Embryonic facial prominence (tissue), 1 donor: ENCODE results near the gene MAP4.
"Not testable (repeated sequence)": the region's sequence is repeated elsewhere in the genome, so short reads cannot be mapped to it uniquely, and the experiment has no call there.

Source experiments
- DNase-seq: peaks from one replicate; pipeline ENCODE4 v3.0.0-alpha.2; 2016; ENCODE audit errors: extremely low spot score

MAP4 gene, protein sequence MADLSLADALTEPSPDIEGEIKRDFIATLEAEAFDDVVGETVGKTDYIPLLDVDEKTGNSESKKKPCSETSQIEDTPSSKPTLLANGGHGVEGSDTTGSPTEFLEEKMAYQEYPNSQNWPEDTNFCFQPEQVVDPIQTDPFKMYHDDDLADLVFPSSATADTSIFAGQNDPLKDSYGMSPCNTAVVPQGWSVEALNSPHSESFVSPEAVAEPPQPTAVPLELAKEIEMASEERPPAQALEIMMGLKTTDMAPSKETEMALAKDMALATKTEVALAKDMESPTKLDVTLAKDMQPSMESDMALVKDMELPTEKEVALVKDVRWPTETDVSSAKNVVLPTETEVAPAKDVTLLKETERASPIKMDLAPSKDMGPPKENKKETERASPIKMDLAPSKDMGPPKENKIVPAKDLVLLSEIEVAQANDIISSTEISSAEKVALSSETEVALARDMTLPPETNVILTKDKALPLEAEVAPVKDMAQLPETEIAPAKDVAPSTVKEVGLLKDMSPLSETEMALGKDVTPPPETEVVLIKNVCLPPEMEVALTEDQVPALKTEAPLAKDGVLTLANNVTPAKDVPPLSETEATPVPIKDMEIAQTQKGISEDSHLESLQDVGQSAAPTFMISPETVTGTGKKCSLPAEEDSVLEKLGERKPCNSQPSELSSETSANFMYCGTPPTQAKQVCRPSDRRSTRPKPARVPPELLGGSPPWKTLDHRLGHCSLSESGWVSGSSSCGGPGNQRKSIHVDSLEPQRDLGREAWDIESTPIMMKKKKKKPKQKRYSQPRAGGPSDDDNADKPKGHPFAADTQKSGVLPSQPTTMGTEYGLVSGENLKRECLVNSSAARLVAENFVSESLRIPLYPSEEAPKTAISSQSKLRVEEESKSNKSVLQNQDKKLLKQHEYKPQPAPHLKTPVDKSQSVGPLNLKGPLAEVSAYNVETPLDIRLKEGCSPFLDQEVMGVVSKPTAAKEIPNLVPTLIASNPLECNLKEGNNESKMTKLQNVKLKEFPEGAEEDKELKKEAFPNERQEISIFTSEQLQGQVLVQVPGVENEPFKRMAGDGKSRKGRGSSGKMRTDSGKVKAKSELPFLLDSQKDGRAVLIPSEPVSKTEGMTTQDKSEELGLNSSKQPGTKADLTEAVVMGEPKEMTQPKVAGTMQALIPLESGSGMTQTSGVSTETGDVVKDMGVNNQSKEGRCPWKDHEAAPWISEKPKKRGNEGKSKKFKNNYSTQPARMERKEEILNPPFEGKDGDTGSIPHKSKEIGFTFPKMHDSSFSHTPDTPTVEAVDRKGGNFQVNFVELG (N-terminal part only)

DNA sequence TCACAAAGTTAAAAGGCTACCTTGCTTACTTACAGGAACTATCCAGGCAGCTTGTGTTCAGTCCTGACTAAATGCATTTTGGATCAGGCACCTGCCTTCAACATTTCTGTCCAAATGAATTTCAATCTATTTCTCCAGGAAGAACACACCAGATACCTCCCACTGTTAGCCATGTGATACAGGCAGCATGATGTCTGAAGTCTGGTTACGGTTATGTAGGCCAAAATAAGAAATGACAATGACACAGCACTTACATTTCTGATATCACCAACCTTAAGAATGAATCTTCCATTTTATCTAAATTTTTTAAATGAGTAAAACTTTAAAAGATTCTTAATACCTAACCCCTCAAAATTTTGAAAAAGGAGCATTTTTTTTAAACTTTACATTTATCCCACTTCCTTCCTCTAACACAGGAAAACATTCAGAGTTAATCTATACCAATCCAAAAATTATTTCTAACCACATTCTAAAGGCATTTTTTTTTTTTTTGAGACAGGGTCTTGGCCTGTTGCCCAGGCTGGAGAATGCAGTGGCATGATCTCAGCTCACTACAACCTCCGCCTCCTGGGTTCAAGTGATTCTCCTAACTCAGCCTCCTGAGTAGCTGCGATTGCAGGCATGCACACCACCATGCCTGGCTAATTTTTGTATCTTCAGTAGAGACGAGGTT, at the start of gene MAP4:
Gene MAP4 (minus strand): TSS at position 116 of the 673 bp plus-strand sequence. CDS start 17,556 bp downstream, outside the sequence.
- no peak for DNase-seq

DNA sequence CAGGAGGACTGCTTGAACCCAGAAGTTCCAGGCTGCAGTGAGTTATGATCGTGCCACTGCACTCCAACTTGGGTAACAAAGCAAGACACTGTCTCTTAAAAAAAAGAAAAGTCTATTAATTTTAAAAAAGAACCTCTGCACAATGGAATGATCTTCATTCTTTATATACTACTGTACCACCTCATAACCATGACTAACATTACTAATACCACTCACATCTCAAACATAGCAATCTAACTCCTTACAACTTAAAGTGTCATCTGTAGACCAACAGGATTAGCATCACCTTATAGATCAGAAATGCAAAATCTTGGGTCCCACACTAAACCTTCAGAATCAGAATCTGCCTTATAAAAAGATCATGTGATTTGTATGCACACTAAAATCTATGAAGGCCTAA, 48.8 kb upstream of the MAP4 start:
- DNase-seq: no peak

DNA sequence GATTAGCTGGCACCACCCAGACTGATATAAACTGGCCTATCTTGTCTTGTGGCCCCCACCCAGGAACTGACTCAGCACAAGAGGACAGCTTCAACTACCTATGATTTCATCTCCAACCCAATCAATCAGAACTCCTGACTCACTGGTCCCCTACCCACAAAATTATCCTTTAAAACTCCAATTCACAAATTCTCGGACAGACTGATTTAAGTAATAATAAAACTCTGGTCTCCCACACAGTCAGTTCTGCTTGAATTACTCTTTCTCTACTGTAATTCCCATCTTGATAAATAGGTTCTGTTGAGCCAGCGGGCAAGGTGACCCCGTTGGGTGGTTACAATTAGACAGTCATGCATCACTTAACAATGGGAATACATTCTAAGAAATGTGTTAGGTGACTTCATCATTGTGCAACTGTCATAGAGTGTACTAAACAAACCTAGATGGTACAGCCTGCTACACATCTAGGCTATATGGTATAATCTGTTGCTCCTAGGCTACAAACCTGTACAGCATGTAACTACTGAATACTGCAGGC, 48.1 kb upstream of the MAP4 start:
- DNase-seq: no peak

DNA sequence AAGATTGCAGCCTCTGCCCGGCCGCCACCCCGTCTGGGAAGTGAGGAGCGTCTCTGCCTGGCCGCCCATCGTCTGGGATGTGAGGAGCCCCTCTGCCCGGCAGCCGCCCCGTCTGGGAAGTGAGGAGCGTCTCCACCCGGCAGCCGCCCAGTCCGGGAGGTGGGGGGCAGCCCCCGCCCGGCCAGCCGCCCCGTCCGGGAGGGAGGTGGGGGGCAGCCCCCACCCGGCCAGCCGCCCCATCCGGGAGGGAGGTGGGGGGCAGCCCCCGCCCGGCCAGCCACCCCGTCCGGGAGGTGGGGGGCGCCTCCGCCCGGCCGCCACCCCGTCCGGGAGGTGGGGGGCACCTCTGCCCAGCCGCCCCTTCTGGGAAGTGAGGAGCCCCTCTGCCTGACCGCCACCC, 45.4 kb upstream of the MAP4 start:
- not testable (repeated sequence) for DNase-seq

DNA sequence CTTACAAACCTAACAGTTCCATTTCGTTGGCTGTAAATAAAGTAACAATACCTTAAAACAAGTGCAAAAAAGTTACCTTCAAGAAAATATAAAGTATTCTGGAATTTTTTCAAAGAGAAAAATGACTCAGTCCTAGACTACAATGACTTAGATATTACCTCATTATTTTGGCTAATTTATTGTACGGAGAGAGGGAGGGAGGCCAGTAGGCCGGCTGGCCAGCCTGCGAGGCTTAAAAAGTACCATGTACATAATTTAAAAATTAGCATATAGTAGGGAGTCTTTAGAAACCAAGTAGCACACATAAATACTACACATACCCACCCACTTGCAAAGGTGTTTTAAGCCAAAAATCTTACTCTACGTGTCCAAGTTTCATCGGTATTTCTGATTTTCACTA, 41.9 kb upstream of the MAP4 start:
- no peak for DNase-seq

DNA sequence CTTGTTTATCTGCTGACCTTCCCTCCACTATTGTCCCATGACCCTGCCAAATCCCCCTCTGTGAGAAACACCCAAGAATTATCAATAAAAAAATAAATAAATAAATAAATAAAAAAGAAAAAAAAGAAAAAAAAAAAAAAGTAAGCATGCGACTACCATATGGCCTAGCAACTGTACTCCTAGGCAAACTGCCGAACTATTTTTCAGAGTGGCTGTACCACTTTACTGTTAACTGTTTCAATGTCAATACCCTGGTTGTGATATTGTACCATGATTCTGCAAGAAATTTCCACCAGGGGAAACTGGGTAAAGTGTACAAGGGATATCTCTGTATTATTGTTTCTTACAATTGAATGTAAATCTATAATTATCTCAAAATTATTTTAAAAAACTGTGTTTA, 41.3 kb upstream of the MAP4 start:
- no peak for DNase-seq

DNA sequence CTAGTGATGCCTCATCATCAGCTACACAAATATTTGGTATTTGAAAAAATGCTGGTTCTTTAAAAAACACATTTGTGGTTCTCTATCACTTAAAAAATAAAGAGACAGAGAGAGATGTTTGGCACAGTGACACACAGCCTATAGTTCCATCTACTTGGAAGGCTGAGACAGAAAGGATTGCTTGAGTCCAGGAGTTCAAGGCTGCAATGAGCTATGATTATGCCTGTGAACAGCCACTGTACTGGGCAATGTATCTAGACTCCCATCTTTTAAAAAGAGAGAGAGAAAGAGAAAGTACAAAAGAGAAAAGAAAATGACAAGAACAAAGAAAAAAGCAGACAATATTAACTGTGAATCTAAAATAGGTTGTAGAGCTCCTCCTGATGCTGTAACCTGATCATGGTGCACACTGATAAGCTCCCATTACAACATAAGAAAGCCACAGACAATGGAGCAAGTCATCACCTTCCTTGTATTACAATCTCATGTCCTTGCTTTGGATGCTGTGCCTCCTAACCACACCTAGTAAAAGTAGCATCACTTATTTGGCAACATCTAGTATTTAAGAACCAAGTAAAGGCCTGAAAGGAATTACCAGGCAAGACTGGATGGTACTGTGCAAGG, 31.7 kb upstream of the MAP4 start:
- DNase-seq: no peak

DNA sequence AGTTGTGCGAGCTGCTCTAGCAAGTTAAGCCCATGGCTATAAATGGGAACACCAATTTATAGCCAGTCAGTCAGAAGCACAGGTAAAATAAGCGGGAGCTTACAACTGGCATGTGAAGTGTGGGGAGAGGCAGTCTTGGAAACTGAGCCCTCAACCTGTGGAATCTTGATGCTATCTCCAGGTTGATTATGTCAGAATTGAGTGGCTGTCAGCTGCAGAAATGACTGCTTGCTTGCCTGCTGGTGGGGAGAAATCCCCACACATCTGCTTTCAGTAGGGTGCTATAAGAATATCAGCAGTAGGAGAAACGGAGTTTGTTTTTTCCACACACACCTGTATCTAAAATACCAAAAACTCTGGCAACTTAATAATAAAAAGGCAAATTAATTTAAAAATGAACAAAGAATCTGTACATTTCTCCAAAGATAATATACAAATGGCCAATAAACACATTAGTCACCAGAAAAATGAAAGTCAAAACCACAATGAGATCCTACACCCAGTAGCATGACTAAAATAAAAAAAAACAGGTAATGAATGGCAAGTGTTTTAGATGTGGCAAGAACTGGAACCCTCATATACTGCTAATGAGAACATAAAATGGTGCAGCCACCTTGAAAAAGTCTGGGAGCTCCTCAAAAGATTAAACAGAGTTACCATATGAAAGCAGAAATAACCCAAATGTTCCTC, 26.0 kb upstream of the MAP4 start:
- DNase-seq: no peak

DNA sequence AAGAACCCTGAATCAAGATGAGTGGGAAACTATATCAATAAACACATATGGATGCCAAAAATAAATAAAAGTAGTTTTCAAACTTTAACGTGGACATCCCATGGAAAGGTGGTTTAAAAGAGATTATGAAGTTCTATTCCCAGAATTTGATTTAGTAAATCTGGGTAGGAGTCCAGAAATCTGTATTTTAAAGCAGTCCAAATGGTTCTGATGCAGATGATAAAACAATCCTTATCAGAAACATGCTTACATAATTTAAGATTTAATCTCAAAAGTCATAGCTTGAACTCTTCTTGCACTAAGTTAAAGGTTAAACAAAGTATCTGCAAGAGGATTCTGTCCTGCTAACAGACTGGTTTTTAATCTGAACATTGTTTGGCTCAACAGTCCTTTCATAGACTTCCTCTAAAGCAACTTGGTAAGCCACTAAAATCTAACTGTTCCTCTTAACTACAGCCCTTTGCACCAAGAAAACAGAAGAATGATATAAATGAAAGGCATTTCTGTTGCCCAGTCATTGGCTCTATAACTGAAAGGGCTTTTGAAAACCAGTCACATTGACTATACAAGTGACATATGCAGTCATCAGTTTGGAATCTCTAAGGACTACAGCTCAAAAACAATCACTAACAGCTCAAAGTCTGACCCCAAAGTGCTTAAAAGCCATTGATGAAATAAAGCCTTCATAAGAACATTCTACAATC, 23.4 kb upstream of the MAP4 start:
- no peak for DNase-seq

DNA sequence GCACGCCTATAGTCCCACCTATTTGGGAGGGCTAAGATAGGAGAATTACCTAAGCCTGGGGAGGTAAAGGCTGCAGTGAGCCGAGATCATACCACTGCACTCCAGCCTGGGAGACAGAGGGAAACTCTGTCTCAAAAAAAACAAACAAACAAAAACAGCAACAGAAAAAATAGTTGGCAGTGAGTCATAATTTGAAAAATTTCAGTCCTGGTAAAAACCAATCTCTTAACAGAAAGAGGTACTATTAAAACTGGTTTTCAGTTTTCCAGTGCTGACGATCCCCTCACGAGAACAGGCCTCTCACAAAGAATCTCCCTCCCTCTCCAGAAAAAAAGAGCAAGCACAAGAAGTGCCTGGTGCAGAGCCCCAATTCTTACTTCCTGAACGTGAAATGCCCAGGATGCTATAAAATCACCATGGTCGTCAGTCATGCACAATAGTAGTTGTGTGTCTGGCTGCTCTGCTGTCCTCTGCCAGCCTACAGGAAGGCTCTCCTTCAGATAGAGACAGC, 22.8 kb upstream of the MAP4 start:
- DNase-seq: no peak

DNA sequence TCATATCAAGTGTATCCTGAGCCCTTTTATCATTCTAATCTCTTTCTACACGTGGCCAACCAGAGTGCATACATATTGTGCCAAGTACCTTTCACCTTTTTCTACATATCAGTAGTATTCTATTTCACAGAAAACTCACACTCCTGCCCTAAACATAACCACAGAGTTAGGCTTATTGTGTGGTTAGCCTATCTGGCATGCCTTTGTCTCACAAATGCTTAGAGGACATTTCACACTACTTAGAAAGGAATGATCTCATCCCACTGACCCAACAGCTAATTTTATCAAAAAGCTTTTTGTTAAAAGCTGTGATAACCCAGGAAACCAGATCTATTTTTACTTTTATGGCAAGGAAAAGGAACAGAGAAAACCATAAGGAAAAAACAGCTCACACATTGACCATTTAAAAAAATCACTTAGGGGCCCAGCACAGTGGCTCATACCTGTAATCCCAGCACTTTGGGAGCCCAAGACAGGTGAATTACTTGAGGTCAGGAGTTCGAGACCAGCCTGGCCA, 17.8 kb upstream of the MAP4 start:
- no peak for DNase-seq

DNA sequence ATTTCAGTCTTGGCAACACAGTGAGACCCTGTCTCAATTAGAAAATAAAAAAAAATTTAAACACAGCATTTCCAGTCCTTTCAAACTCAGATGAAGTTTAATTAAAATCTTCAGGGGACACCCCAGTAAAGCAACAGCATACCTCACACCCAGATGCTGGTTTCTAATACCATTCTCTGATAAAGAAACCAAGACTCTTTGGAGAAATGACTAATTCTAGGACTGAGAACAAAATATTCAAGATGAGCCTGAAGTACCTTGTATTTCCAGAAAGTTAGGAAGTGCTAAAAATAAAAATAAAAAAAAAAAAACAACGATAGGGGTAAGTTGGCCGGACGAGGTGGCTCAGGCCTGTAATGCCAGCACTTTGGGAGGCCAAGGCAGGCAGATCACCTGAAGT, 14.0 kb upstream of the MAP4 start:
- no peak for DNase-seq

DNA sequence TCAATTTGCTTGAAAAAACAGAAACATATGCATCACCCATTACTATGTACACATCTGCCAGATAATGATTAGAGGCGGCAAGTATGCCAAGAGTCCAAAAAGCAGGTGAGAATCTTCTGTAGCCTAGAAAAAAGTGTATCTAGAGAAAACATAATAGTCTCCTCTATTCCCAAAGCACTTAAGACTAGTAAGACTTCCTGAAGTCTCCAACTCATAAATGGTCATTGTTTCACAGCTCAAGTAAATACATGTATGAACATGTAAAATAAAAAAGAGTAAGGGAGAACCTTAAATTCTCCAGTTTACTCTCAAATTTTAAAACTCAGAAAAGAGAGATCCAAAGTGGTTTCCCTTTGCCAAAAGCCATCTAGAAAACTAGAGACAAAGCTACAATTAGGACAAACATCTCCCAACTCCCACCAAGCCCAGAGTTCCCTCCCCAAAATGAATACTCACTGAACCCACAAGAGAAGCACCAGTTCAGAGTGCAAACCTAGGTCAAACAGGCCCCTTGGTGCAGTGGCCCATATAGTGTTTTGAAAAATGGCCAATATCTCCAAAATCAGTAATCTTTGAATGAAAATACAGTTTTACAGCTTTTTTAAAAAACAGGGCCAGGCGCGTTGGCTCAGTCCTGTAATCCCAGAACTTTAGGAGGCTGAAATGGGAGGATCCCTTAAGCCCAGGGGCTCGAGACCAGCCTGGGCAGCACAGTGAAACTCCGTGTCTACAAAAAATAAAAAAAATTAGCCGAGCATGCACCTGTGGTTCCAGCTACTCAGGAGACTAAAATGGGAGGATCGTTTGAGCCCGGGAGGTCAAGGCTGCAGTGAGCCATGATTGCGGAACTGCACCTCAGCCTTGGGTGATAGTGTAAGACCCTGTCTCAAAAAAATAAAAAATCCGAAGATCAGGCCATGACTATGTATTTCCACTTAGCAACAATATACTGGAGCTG, 11.0 kb upstream of the MAP4 start:
- DNase-seq: no peak

DNA sequence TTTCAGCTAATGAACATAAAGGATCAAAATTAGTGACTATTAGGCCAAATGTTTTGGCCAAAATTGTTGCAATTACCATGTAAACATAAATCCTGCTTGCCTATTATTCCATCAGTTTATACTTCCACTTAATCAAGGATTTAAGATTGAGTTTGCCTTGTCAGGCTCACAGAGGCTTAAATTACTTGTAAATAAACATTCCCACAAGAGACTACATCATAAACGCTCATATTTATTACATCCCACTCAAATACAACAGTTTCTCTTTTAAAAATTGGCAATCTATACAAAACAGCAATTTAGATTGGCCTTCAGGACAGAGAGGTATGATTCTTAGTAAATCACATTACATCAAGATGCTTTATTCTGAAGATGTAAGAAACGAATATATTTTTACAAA, 9.9 kb upstream of the MAP4 start:
- no peak for DNase-seq

DNA sequence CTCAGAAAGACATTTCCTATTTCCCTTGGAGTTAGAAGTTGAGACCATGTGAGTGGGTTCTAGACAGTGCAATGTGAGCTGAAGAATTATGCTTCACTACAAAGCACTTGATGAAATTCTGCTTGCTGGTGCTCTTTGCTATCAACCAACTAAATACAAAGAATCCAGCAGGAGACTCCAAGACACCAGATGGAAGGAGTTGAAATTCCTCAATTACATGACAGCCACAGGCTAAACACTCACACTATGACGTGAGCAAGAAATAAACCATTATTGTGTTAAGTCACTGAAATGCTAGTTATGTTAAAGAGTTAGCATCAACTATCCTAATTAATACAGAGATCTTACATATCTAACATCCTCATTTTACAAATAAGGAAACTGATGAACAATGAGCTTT, 8.2 kb upstream of the MAP4 start:
- DNase-seq: no peak

DNA sequence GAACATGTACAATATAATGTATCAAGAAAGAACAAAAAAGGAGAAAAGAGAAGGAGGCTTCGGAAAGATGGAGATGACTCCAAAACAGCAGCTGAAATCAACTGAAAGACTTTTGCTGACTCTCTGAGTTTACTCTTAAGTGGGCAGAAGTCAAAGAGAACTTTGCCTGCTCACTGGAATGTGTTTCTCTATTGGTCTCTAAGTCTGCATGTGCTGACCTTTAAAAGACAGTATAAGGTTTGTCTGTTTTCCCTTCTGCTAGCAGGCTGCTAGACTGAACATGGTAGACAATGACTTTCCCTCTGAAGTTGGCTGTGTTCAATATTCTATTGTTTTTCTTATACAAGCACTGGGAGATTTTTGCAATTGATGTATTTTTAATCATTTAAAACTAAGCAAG, 7.2 kb upstream of the MAP4 start:
- no peak for DNase-seq

DNA sequence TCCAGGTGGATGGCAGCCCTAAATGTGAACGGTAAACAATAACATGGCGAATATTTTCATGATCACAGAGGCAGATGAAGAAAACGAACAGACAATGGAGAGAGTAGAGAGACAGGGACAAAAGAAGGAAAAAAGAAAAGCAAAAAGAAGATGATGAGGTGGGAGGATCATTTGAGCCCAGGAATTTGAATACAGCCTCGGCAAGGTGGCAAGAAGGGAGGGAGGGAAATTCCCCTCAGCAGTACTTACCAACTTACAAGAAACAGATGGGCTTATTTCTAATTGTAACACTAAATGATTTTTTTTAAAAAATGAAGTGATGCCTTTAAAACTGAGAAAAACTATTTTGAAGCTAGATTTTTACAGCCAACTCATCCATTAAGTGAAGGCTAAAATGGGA, 6.0 kb upstream of the MAP4 start:
- no peak for DNase-seq

DNA sequence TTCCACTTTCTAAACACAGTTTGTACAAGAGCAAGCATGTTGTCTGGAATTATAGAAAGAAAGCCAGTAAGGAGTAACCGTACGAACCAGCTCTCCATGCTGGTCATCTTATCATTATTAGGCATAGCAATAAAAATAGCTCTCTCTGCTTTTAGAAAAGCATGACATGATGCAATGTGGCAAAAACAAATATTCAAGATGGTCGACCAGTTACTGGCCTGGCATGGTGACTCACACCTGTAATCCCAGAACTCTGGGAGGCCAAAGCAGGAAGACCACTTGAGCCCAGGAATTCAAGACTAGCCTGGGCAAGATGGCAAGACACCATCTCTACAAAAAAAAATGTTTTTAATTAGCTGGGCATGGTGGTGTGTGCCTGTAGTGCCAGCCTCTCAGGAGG, 2.6 kb upstream of the MAP4 start:
- no peak for DNase-seq
